Panc1 (cell line): ENCODE measurements around the gene SLC34A3. TPM values are rescaled to one million over a fixed set of nuclear protein-coding genes. Genes with fewer than 3 reads are reported as not detected.

Source experiments
- ATAC-seq: fragments of 200-7000 bp; cut with Tn5 transposase; 2 replicates; pipeline ENCODE4 v1.9.1; 2020; ENCODE audit warnings: mild to moderate bottlenecking, moderate library complexity
- BruUV-seq: library from RNA; stranded (reverse); fragments of 400-500 nt; replicated peaks from 2 replicates; lab custom pipeline; 2021; lab: Mats Ljungman, UMichigan
- CTCF ChIA-PET: fragments of 300-600 bp; sonication (Branson Sonifier 250); formaldehyde crosslinking; loops from one replicate; lab custom pipeline; 2022; ENCODE audit warnings: antibody characterized with exemption; lab: Charles Lee
- POLR2A ChIA-PET: fragments of 300-600 bp; sonication (Branson Sonifier 250); formaldehyde crosslinking; loops from one replicate; lab custom pipeline; 2022; ENCODE audit warnings: antibody characterized with exemption; lab: Charles Lee
- DNase-seq: peaks from one replicate; pipeline ENCODE4 v3.0.0-alpha.2; 2010; ENCODE audit warnings: low read depth, low spot score
- H3K27ac ChIP-seq: 2 replicates; pipeline ENCODE4 v1.5.1; 2011; ENCODE audit warnings: mild to moderate bottlenecking, low read length, inconsistent platforms
- H3K27me3 ChIP-seq: fragments of 200-500 bp; sonication (Bioruptor generic); 2 replicates; pipeline ENCODE4 v1.6.0; 2014; ENCODE audit warnings: low read length, inconsistent platforms; ENCODE audit not compliant: control insufficient read depth, insufficient read depth
- H3K36me3 ChIP-seq: fragments of 200-500 bp; sonication (Bioruptor generic); 2 replicates; pipeline ENCODE4 v1.5.1; 2014; ENCODE audit warnings: inconsistent platforms, mild to moderate bottlenecking, low read length, moderate library complexity; ENCODE audit not compliant: control insufficient read depth, insufficient read depth
- H3K4me1 ChIP-seq: 2 replicates; pipeline ENCODE4 v1.5.1; 2011; ENCODE audit warnings: inconsistent platforms, mild to moderate bottlenecking, low read length, moderate library complexity; ENCODE audit not compliant: control insufficient read depth, insufficient read depth
- H3K4me3 ChIP-seq, 2 experiments: 2 replicates each; pipeline ENCODE4 v1.5.1; 2011 to 2012; ENCODE audit warnings: low read depth in 2 of 2, low read length in 2 of 2, mild to moderate bottlenecking in 2 of 2, inconsistent platforms in 1 of 2, moderate library complexity in 1 of 2
- H3K9me3 ChIP-seq: fragments of 200-500 bp; sonication (Bioruptor generic); 2 replicates; pipeline ENCODE4 v1.5.1; 2014; ENCODE audit warnings: low read depth, mild to moderate bottlenecking, inconsistent platforms, low read length, moderate library complexity; ENCODE audit not compliant: control insufficient read depth, insufficient read depth
- CTCF ChIP-seq: fragments of 450-650 bp; IDR thresholded peaks from 2 replicates; pipeline ENCODE4 v1.5.1; 2017; ENCODE audit warnings: mild to moderate bottlenecking
- POLR2AphosphoS5 ChIP-seq: IDR thresholded peaks from 2 replicates; pipeline ENCODE4 v1.6.1; 2012; ENCODE audit warnings: mild to moderate bottlenecking, low read depth, low read length, moderate library complexity
- REST ChIP-seq, 2 experiments: IDR thresholded peaks; 2 replicates each; pipeline ENCODE4 v1.6.1; 2011 to 2012; ENCODE audit warnings: low read depth in 2 of 2, control low read depth in 1 of 2, low read length in 1 of 2, mild to moderate bottlenecking in 1 of 2, moderate library complexity in 1 of 2; ENCODE audit not compliant: insufficient read depth in 1 of 2
- SIN3A ChIP-seq: IDR thresholded peaks from 2 replicates; pipeline ENCODE4 v1.6.1; 2012; ENCODE audit warnings: low read depth, mild to moderate bottlenecking, low read length, moderate library complexity, borderline replicate concordance; ENCODE audit not compliant: insufficient read depth
- TCF7L2 ChIP-seq: IDR thresholded peaks from 2 replicates; pipeline ENCODE4 v1.6.1; 2011; ENCODE audit warnings: mild to moderate bottlenecking, low read depth, low read length, inconsistent platforms
- in situ Hi-C: cut with HindIII; loops from 2 replicates; pipeline ENCODE4 v1.10.0; 2016; ENCODE audit warnings: low sequenced_read_pairs, low pct_unique_long_range_greater_than_20kb
- intact Hi-C: fragments of 100-400 bp; cut with micrococcal nuclease; formaldehyde crosslinking; loops from one replicate; pipeline ENCODE4 v1.10.0; 2022; ENCODE audit not compliant: unreplicated experiment
- total RNA-seq: library from RNA; stranded (reverse); gene quantifications from one replicate; pipeline ENCODE4 v1.2.1, GENCODE V29; 2021; ENCODE audit not compliant: unreplicated experiment

Gene SLC34A3
- total RNA-seq, 1 experiment from 2014 or later = not detected

- intact Hi-C loops (no loop called here), in situ Hi-C loops (no loop called here)
- Histone ChIP-seq H3K27me3 (no peaks in the 10 kb centered on the region), H3K4me1 (peaks cover 27% of the 10 kb centered on the region), H3K36me3 (peaks cover 2% of the 10 kb centered on the region; the same call in 1 of the 2 replicates), H3K4me3 (no peak overlapping the region), H3K27ac (no peak overlapping the region), H3K9me3 (no peaks in the 10 kb centered on the region)
- ATAC-seq = no peak
- BruUV-seq = no TSS peak
- TF ChIP-seq CTCF = no peak
- TF ChIP-seq REST (IDR thresholded peaks at IDR 0.05; ENCODE audit: insufficient read depth in 1 of 2, low read depth in 2 of 2, low read length in 1 of 2) = no peak
- TF ChIP-seq TCF7L2 = no peak
- no peak for TF ChIP-seq POLR2AphosphoS5
- no peak for TF ChIP-seq SIN3A
- no peak for DNase-seq
- CTCF ChIA-PET = interaction anchor here (0.6 to 1.0 kb wide), 3 partner anchors 14 to 871 kb away, joined by 3 to 20 read pairs (median 8); no protein-coding TSS in a partner anchor
- POLR2A ChIA-PET = no interaction called here
Measured at GRCh38 chr9:137202966-137203365, 27.7 kb upstream of the SLC34A3 start.

DNA sequence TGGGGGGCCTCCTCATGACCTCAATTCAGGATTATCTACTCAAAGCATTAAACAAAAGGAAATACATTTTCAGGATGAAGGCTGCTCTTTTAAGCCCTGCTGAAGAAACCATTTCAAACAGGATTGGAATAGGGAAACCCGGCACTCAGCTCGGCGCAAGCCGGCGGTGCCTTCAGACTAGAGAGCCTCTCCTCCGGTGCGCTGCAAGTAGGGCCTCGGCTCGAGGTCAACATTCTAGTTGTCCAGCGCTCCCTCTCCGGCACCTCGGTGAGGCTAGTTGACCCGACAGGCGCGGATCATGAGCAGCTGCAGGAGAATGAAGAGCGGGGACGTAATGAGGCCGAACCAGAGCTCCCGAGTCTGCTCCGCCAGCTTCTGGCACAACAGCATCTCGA is 26.0 kb upstream of the SLC34A3 start:
- Histone ChIP-seq H3K9me3 (no peaks in the 10 kb centered on the region), H3K27me3 (no peaks in the 10 kb centered on the region), H3K27ac (peak overlapping the region; percentile 78), H3K36me3 (peaks cover 2% of the 10 kb centered on the region; the same call in 1 of the 2 replicates), H3K4me1 (peaks cover 22% of the 10 kb centered on the region), H3K4me3 (peak overlapping the region; percentile 84 to 90)
- in situ Hi-C loops (no loop called here), intact Hi-C loops (no loop called here)
- no TSS peak for BruUV-seq
- ChIA-PET CTCF (no interaction called here), POLR2A (no interaction called here)
- ATAC-seq (no peak), DNase-seq (no peak)
- TF ChIP-seq CTCF (no peak), REST (IDR thresholded peaks at IDR 0.05; ENCODE audit: insufficient read depth in 1 of 2, low read depth in 2 of 2, low read length in 1 of 2) (no peak), POLR2AphosphoS5 (no peak), TCF7L2 (no peak), SIN3A (no peak)
